AML-193 (cell line): ENCODE measurements around the gene ECM1.

ENCODE experiments used
- DNase-seq, 2 experiments: peaks; one replicate each; lab custom pipeline; 2025; lab: John Stamatoyannopoulos, UW

The ECM1 gene

DNA sequence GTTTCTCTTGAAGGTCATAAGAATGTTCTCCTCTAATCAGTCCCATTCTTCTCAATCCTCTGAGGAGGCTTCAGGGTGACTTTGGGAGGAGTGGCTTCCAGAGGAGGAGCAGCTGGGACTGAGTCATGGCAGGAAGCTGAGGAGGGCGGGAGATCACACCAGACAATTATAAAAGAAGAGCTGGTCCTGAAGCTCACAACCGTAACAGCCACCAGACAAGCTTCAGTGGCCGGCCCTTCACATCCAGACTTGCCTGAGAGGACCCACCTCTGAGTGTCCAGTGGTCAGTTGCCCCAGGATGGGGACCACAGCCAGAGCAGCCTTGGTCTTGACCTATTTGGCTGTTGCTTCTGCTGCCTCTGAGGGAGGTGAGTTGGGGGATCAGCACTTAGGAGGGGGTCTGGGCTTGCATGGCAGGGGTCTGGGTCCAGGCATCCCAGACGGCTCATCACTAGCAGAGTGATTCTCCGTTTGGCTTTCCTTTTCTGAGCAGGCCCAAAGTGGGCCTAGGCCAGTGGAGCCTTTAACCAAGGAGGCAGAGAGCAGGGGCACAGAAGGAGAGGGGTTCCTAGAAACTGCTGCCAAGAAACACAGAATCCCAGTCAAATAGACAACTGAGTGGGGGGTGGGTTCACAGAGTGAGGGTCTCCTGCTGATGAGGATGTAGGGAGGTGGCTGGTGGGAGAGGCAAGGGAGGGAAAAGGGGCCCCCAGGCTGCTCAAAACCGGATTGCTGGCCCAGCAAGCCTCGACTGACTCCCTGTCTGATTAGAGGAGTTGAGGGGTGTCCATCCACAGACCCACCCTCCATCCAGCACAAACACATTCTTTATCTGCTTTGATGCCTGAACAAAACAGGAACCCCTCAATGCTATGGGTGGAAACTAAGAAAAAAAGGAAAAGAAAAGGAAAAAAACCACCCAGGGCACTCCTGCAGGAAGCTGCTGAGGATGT lies at the start of gene ECM1:
ECM1 (plus strand) TSS at position 198 of the 953 bp plus-strand sequence; CDS start at position 299, 101 bp downstream.
- peak in 1 of 2 experiments; percentile 6 for DNase-seq

DNA sequence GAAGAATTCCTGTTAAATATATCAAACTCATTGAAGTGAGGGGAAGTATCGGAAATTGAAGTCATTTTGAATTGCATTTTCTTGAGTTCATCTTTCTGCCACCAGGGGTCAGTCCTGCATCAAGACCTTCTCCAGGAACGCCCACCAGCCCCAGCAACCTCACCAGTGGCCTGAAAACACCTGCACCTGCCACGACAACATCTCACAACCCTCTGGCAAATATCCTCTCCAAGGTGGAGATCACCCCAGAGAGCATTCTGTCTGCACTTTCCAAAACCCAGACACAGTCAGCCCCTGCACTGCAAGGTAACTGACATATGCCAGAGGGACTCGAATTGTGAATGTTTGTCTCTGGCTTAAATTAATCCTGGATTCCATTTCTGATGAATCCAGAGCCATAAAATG lies 43.5 kb upstream of the ECM1 start:
- DNase-seq = peak; percentile 16 to 22

DNA sequence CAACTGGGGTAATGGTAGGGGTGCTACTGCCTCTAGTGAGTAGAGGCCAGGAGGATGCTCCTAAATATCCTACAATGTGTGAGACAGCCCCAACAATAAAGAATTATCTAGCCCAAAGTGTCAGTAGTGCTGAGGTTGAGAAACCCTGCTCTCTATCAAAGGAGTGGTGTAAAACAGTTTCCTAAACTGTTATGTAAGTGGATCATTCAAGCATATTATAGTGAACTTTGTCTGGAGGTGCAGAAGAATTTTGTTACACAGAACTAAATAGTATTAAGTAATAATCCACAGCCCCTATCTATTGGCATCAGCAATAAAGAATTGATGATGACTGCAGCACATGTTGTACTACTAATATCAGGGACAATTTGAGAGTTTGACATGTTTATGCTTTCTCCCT lies 40.9 kb upstream of the ECM1 start:
- no peak for DNase-seq

DNA sequence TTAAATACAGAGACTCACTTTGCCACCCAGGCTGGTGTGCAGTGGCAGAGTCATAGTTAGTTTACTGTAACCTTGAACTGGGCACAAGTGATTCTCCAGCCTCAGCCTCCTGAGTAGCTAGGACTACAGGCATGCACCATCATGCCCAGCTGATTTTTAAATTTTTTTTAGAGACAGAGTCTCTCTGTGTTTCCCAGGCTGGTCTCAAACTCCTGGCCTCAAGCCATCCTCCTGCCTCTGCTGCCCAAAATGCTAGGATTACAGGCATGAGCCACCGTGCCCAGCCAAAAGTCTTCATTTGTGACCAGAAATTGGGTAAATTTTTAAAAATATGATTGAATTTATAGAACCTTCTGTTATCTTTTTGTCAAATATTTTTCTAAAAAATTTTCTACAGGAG lies 38.6 kb upstream of the ECM1 start:
- DNase-seq = no peak

DNA sequence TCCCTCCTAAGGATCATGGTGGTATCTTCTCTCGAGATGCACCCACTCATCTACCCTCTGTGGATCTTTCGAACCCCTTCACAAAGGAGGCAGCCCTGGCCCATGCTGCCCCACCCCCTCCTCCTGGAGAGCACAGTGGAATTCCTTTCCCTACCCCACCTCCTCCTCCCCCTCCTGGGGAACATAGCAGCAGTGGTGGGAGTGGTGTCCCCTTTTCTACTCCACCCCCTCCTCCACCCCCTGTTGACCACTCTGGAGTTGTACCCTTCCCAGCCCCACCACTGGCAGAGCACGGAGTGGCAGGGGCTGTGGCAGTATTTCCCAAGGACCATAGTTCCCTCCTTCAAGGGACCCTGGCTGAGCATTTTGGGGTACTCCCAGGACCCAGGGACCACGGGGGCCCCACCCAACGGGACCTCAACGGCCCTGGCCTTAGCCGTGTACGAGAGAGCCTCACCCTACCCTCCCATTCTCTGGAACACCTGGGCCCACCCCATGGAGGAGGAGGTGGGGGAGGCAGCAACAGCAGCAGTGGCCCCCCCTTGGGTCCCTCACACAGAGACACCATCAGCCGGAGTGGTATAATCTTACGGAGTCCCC lies 35.2 kb upstream of the ECM1 start:
- DNase-seq = no peak

DNA sequence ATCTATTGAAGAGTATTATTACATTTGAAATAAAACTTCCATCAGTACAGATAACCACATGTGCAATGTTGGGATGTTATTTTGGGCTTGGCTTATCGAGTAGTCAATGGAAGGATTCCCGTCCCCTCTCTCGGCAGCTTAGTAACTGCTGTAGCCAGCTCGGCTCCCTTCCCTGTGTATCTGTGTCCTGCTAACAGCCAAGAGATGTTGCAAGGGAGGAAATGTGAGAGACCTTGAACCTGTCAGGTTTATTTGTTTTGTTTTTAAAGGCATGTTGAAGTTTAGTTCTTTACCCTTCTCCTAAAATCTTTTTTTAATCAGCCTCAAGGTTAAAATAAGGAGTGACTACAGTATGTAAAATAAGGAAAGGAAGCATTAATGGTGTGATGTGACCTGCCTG lies 34.2 kb upstream of the ECM1 start:
- DNase-seq = no peak

DNA sequence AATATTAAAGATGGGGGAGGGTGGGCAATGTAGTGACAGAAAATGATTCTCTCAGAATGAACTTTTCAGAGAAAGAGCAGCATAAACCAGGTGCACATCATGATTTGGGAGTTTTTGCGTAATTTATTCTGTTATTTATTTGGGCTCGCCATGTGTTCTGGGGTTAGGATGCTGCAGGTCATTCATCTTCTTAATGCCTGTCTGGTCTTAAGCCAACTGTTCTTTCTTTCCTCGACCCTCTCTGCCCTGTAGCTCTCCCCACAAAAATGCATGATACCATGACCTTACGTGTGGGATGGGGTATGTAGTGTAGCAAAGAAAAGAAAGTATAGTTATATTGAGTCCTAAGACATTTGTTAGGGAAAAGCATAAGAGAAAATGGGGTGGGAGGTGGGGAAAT lies 33.0 kb upstream of the ECM1 start:
- DNase-seq = no peak

DNA sequence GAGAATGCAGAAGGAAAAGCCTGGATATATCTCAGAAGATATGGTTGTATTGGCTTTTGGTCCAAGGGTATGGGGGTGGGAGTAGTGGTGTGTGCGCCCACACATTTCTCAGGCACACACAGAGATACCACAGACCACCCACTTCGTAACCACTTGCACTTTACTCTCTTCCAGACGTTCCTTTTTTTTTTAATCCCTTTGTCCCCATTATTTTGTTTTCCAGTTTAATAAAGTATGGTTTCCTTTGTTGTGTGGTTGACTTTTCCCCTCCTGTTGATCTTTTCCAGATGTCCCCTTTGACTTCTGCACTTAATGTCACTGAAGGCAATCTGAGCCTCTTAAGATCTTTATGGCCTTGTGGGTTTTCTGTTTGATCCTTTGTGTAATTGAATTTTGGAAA lies 31.2 kb upstream of the ECM1 start:
- DNase-seq = no peak

DNA sequence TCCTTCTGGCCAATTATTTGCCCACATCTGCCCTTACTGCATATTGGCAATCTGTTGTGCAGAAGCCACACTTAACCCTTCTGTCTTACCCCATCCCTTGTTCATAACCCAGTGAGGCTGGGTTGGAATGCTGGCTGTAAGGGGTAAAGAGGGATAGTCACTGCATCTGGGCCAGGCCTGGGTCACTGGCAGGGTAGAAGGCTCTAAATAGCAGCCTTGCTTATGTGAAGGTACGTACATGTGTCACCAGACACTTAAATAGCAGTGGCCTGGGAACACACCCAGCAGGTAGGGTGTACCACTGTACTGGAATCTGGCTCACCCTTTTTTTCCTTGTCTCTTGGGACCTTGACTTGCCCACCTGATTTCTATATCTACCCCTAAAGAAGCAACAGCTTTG lies 30.6 kb upstream of the ECM1 start:
- DNase-seq = no peak

DNA sequence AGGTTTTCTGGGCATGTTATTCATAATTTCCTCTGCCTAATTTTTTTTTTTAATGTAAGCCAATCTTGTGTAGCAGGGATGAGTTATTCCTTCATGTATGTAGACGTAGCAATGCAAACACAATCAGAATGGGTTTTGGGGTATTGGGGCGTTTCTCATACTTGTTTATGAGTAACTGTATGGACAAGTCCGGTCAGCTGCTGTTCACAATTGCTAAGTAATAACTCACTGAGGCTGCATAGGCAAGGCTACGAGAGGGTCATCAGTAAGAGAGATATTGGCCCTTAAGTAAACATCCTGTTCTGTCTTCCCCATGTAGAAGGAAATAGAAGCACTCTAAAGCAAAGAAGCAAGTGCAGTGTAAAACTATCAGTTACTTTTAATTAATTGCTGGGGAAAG lies 30.2 kb upstream of the ECM1 start:
- no peak for DNase-seq

DNA sequence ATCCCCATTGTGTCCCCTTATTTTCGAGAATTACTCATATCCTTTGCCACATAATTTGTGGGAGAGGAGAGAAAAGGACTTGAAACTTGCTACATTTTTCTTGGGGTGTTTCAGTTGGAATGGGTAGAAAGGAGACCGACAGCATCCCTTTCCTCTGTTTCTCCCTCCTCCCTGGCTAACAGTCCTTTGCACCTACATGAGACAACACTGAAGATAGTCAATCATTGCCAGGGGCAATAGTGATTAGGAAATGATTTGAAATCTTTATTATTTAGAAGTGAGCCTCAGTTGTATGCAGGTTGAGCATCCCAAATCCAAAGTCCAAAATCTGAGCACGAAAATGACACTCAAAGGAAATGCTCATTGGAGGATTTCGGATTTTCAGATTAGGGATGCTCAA lies 28.5 kb upstream of the ECM1 start:
- DNase-seq = no peak

DNA sequence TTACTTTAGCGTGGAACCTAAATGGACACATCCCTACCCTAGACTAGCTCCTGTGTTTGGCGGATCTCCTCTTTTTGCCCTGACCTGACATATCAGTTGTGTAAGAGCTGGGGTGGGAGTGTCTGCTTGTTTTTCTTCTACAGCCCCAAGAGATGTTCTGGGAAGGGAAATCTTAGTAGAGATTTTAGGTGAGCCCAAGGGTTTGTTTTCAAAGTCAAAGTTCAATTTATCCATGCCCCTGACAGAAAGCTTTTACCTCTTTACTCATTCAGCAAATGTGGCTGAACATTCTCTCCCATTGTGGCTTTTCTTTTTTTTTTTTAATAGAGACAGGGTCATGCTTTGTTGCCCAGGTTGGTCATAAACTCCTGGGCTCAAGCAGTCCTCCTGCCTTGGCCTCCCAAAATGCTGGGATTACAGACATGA lies 28.0 kb upstream of the ECM1 start:
- no peak for DNase-seq

DNA sequence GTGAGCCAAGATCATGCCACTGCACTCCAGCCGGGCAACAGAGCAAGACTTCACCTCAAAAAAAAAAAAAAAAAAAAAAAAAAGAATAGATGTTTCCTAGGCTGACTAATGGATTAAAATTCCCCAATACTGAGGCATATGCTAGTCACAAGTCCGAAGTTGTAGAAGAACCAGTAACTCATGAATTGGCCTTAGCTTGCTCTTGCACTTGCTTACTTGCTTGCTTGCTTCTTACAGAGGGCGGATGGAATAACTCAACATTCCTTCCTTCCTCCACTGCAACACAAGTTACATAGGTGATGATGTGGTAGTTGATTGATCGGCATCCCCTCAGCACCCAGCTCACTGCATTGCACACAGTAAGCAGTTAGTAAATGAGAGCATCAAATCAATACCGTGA lies 23.5 kb upstream of the ECM1 start:
- no peak for DNase-seq

DNA sequence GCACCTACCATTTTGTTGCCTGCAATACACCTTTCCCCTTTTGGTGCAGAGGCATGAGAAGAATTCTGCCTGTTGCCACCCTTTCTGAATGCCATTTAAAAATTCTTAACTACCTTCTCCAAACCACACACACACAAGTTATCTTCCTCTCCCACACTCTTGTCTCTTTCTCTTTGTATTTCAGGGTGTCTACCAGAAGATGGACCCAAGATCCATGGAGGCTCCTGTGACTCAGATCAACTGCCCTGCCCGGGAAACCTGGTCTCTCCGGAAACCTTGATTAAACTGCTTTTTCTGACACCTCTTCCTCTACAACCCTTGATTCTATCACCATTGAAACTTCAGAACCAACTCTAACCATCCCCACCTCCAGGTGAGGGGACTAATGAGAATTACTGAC lies 23.0 kb upstream of the ECM1 start:
- no peak for DNase-seq

DNA sequence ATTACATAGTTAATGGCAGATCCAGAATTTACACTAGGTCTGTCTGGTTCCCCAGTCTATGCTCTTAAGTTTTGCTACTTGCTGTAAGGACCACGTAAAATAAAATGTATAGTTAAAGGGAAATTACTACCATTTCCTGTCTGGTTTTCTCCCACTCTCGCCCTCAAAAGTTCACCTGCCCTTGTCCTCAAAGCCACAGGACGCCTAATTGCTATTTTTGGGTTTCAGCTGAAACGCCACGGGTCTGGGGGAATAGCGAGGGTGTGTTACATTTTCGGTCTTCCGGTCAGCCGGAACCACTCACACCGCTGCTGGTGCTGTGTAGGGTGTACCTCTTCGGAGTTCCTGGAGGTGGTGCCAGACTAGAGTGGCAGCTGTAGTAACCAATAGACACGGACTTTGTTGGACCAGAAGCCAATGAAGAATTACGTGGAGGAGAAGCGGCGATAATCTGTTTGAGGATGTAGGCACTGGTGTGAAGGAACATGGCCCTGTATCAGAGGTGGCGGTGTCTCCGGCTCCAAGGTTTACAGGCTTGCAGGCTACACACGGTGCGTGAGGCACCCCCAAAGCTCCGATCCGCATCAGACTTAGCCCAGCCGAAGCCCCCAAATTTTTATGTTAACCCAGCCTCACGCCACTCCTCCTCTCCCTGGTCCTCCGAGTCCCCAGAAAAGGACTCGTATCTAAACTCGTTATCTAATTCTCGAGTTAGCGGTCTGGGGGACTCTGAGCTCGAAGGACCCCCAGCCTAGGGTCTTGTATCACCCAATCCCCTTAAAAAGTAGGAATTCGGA lies 20.7 kb upstream of the ECM1 start, which contains the start of gene TARS2:
TARS2 (plus strand) TSS at position 454 of the 797 bp plus-strand sequence; CDS start at position 486, 32 bp downstream.
- DNase-seq = peak; percentile 95 to 96

DNA sequence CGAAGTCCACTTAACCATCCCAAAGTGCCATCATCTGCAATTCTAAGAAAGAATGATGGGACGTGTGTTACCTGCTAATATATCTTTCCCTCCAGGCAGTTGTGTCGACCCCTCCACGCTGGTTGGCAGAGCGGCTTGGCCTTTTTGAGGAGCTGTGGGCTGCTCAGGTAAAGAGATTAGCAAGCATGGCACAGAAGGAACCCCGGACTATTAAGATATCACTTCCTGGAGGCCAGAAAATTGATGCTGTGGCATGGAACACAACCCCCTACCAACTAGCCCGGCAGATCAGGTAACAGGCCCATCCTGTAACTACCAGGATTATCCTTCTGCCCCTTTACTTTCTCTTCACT lies 20.2 kb upstream of the ECM1 start:
- DNase-seq = no peak

DNA sequence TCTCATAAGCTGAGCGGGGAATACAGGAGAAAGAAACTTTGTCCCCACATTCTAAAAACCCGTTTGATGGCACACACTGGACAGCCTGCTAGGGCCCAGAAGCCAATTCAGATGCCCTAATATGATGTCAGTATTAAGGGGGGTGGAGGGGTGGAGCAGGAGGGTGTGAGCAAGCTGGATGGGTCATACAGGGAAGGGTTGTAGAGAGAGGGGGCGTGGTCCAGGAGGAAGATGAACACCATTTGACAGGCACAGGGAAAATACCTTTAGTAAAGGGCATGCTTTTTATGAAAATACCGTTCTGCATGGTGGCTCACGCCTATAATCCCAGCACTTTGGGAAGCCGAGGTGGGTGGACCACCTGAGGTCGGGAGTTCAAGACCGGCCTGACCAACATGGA lies 14.7 kb upstream of the ECM1 start:
- DNase-seq = no peak

DNA sequence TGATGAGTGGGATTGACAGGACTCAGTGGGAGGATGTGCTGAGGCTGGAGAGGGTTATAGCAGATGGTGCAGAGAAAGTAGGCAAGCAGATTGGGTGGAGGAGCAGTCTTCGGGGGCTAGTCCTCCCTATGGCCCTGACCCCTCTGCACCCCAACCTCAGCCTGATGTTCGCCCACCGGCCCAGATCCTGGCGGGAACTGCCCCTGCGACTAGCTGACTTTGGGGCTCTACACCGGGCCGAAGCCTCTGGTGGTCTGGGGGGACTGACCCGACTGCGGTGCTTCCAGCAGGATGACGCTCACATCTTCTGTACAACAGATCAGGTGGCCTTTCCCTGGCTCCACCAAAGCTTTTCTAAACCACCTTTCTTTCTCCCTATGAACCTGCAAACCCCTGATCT lies 9.6 kb upstream of the ECM1 start:
- DNase-seq = no peak

DNA sequence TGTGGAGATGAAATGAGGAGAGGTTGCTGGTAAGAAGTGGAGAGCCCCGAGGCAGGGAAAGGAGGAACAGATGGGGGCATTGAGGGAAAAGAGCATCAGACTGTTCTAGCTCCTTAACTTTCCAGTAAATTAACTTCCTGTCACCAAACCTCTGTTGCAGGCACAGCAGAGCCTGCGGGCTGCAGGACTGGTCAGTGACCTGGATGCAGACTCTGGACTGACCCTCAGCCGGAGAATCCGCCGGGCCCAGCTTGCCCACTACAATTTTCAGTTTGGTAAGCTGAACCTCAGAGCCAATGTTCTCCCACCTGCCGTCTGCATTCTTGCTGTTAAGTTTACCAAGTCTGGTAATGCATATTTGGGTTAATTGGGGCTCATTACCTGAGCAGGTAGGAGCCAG lies 2.5 kb upstream of the ECM1 start:
- DNase-seq = no peak

DNA sequence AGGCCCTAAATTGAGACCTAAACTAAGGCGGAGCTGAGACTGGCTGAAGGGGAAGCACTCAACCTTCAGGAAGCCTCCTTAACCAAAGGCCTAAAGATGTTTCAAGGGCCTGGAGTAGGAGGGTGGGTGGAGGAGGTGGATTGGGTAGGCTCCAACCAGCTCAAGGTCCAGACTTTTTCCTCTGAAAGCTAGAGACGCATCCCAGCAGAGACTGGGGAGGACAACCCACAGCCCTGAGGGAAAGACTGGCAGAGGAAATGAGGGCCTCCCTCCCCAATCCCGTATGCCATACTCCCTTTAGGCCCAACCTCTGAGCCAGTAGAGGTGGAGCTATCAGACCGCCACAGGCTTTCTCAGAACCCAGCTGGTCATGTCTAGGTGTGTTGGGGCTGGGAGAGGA lies 1.1 kb downstream of the ECM1 start:
- no peak for DNase-seq

DNA sequence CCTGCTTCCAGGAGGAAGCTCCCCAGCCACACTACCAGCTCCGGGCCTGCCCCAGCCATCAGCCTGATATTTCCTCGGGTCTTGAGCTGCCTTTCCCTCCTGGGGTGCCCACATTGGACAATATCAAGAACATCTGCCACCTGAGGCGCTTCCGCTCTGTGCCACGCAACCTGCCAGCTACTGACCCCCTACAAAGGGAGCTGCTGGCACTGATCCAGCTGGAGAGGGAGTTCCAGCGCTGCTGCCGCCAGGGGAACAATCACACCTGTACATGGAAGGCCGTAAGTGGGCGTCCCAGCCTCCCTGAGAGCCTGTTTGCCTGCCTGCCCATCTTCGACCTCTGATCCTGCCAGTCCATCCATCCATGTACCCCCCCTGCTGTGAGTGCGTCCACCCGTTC lies 3.6 kb downstream of the ECM1 start:
- no peak for DNase-seq

DNA sequence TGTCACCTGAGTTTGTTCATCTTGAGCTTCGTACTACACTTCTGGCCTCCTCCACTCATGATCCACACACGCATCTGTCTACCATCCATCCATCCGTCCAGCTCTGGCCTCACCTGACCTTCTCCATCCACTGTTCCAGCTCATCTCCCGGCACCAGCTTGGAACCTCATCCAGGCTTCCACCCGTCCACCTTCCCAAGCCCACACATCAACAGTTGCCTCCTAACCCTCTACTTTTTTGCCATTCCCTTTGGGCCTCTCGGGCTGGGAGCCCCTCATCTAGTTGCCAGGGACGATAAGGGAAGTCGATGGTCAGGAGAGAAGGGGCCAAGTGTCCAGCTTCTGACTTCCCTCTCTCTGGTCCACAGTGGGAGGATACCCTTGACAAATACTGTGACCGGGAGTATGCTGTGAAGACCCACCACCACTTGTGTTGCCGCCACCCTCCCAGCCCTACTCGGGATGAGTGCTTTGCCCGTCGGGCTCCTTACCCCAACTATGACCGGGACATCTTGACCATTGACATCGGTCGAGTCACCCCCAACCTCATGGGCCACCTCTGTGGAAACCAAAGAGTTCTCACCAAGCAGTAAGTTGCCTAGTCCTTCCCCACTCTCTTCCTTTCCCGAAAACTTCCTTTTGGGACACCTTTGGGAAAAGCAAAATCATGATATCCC lies 4.2 kb downstream of the ECM1 start:
- DNase-seq = no peak
